ENCODE measurements around the gene ZNF263. TPM values are rescaled to one million over a fixed set of nuclear protein-coding genes. Genes with fewer than 3 reads are reported as not detected.

The ZNF263 gene
- total and polyA plus RNA-seq, 9 of the 15 experiments (the other 6 are each of a cell fraction or from before 2014, with no cell fraction given) = 4.6 to 48.3 (median 31.8) TPM

- TF ChIP-seq E4F1 (CRISPR knock-in tag; IDR thresholded peaks at IDR 0.05; ENCODE audit: borderline replicate concordance) (no peak), CEBPB (tag; IDR thresholded peaks at IDR 0.05) (no peak), SUPT5H (IDR thresholded peaks at IDR 0.05) (peak; percentile 82), NR2C1 (IDR thresholded peaks at IDR 0.05) (peak; percentile 60; the same call in 1 of the 2 replicates), NR2C1 (tag; IDR thresholded peaks at IDR 0.05) (0 out of 2 replicates have a peak, but pooled peaks have one; percentile 44), USF2 (CRISPR knock-in tag; IDR thresholded peaks at IDR 0.05) (peak; percentile 47), MECOM (CRISPR knock-in tag; IDR thresholded peaks at IDR 0.05) (no peak), GABPA (tag; conservative IDR thresholded peaks at IDR 0.05; ENCODE audit: low read depth) (no peak; the same call in 1 of the 2 replicates), ESRRA (IDR thresholded peaks at IDR 0.05; ENCODE audit: borderline replicate concordance, low read depth) (no peak), DPF2 (IDR thresholded peaks at IDR 0.05) (no peak), BDP1 (IDR thresholded peaks at IDR 0.05; ENCODE audit: insufficient read depth, insufficient read length) (no peak), NFE2 (IDR thresholded peaks at IDR 0.05; ENCODE audit: low read depth) (no peak), ZBTB43 (CRISPR knock-in tag; IDR thresholded peaks at IDR 0.05) (peak; percentile 87; the same call in 1 of the 2 replicates), ZNF830 (CRISPR knock-in tag; IDR thresholded peaks at IDR 0.05) (no peak), ZBTB11 (CRISPR knock-in tag; IDR thresholded peaks at IDR 0.05) (no peak), GMEB1 (CRISPR knock-in tag; IDR thresholded peaks at IDR 0.05) (no peak)
Measured at GRCh38 chr16:3264137-3265036, 18.9 kb upstream of the ZNF263 start (continued).
